Endothelial cell of umbilical vein (primary cell): ENCODE data around the gene IFITM2. TPM values are rescaled to one million over a fixed set of nuclear protein-coding genes. Genes with fewer than 3 reads are reported as not detected.

ENCODE experiments used
- BruUV-seq: library from RNA; stranded (reverse); fragments of 400-500 nt; replicated peaks from 2 replicates; lab custom pipeline; 2021; lab: Mats Ljungman, UMichigan
- CTCF ChIA-PET: fragments of 300-600, 350-600 bp; sonication (Branson Sonifier 250); formaldehyde crosslinking; loops from one replicate; lab custom pipeline; 2021; ENCODE audit warnings: antibody characterized with exemption, inconsistent platforms; lab: Charles Lee
- POLR2A ChIA-PET: fragments of 300-600, 350-600 bp; sonication (Branson Sonifier 250); formaldehyde crosslinking; loops from one replicate; lab custom pipeline; 2021; ENCODE audit warnings: antibody characterized with exemption, inconsistent platforms; lab: Charles Lee
- DNase-seq: peaks from one replicate; pipeline ENCODE4 v3.0.0-alpha.2; 2011; ENCODE audit warnings: low read depth, low spot score
- FAIRE-seq: peaks from 2 replicates; lab custom pipeline; 2011; peaks lifted over from hg19 to GRCh38; lab: Jason Lieb, UNC
- H2AFZ ChIP-seq: 2 replicates; pipeline ENCODE4 v1.6.0; 2012; ENCODE audit warnings: low read depth, low read length, control low read depth, inconsistent platforms
- H3K27ac ChIP-seq: 2 replicates; pipeline ENCODE4 v1.5.1; 2011; ENCODE audit warnings: low read depth, mild to moderate bottlenecking, control low read depth, low read length, moderate library complexity; ENCODE audit not compliant: insufficient read depth
- H3K27me3 ChIP-seq, 2 experiments: 2 replicates each; pipeline versions ENCODE4 v1.6.0 to v1.6.1; 2011; ENCODE audit warnings: low read length in 2 of 2, mixed read lengths in 1 of 2; ENCODE audit not compliant: control insufficient read depth in 2 of 2, insufficient read depth in 2 of 2
- H3K36me3 ChIP-seq, 2 experiments: 2 replicates in 1 of 2; 3 replicates in 1 of 2; pipeline ENCODE4 v1.5.1; 2011; ENCODE audit warnings: low read length in 2 of 2, mild to moderate bottlenecking in 1 of 2, moderate library complexity in 1 of 2; ENCODE audit not compliant: control insufficient read depth in 2 of 2, insufficient read depth in 2 of 2; ENCODE audit errors: extremely low read depth in 1 of 2
- H3K4me1 ChIP-seq: 3 replicates; pipeline ENCODE4 v1.5.1; 2011; ENCODE audit warnings: mild to moderate bottlenecking, low read length; ENCODE audit not compliant: control insufficient read depth, insufficient read depth; ENCODE audit errors: extremely low read depth
- H3K4me2 ChIP-seq: 2 replicates; pipeline ENCODE4 v1.6.1; 2011; ENCODE audit warnings: low read length, control low read depth, mixed read lengths; ENCODE audit not compliant: insufficient read depth
- H3K4me3 ChIP-seq, 3 experiments: fragments of 200-600 bp in 1 of 3; sonication (generic), shearing (Covaris generic) in 1 of 3; replicated peaks in 1 of 3; 2 replicates each; pipeline ENCODE4 v1.5.1; 2011 to 2016; ENCODE audit warnings: control low read depth in 3 of 3, low read length in 3 of 3, mild to moderate bottlenecking in 2 of 3, inconsistent platforms in 1 of 3, low read depth in 1 of 3, moderate library complexity in 1 of 3; ENCODE audit not compliant: insufficient read depth in 1 of 3
- H3K79me2 ChIP-seq: 2 replicates; pipeline ENCODE4 v1.6.0; 2012; ENCODE audit warnings: low read length, inconsistent platforms; ENCODE audit not compliant: control insufficient read depth, insufficient read depth
- H3K9ac ChIP-seq: replicated peaks from 2 replicates; pipeline ENCODE3; 2011; ENCODE audit warnings: low read length, control low read depth; ENCODE audit not compliant: insufficient read depth; ENCODE audit errors: extremely low read depth
- H3K9me1 ChIP-seq: replicated peaks from 3 replicates; pipeline ENCODE4 v1.6.0; 2011; ENCODE audit warnings: mild to moderate bottlenecking, low read length; ENCODE audit not compliant: control insufficient read depth, insufficient read depth; ENCODE audit errors: extremely low read depth
- H3K9me3 ChIP-seq: replicated peaks from 2 replicates; pipeline ENCODE4 v1.5.1; 2012; ENCODE audit warnings: low read length, inconsistent platforms; ENCODE audit not compliant: control insufficient read depth, insufficient read depth
- H4K20me1 ChIP-seq: replicated peaks from 2 replicates; pipeline ENCODE3; 2011; ENCODE audit warnings: mild to moderate bottlenecking, low read length; ENCODE audit not compliant: control insufficient read depth, insufficient read depth; ENCODE audit errors: extremely low read depth
- CTCF ChIP-seq, 2 donors: IDR thresholded peaks; 1 replicate in 1 of 2; 2 replicates in 1 of 2; pipeline ENCODE4 v1.5.1; 2011; ENCODE audit warnings: low read length in 2 of 2, mild to moderate bottlenecking in 2 of 2, moderate library complexity in 2 of 2, control low read depth in 1 of 2, inconsistent platforms in 1 of 2, low read depth in 1 of 2; ENCODE audit not compliant: insufficient read depth in 1 of 2; ENCODE audit errors: extremely low read depth in 1 of 2
- EZH2 ChIP-seq: IDR thresholded peaks from 2 replicates; pipeline ENCODE4 v1.6.1; 2012; ENCODE audit warnings: borderline replicate concordance, low read depth, mild to moderate bottlenecking, moderate library complexity, low read length, inconsistent platforms; ENCODE audit not compliant: severe bottlenecking
- FOS ChIP-seq: IDR thresholded peaks from 2 replicates; pipeline ENCODE4 v1.6.1; 2011; ENCODE audit warnings: mild to moderate bottlenecking, low read length, moderate library complexity, borderline replicate concordance; ENCODE audit not compliant: insufficient read depth
- GATA2 ChIP-seq: IDR thresholded peaks from 2 replicates; pipeline ENCODE4 v1.7.0; 2011; ENCODE audit warnings: low read depth, mild to moderate bottlenecking, moderate library complexity, mixed read lengths, low read length; ENCODE audit not compliant: insufficient read length, insufficient read depth
- JUN ChIP-seq: IDR thresholded peaks from 2 replicates; pipeline ENCODE4 v1.6.1; 2011; ENCODE audit warnings: borderline replicate concordance, low read depth; ENCODE audit not compliant: insufficient read length, insufficient read depth
- MAX ChIP-seq: IDR thresholded peaks from 2 replicates; pipeline ENCODE4 v1.6.1; 2011; ENCODE audit not compliant: insufficient read depth, insufficient read length
- MYC ChIP-seq: IDR thresholded peaks from one replicate; pipeline ENCODE4 v1.6.1; 2011; ENCODE audit warnings: mild to moderate bottlenecking, low read depth, low read length
- POLR2A ChIP-seq: IDR thresholded peaks from 2 replicates; pipeline ENCODE4 v1.6.1; 2012; ENCODE audit warnings: low read depth, mild to moderate bottlenecking, control low read depth, low read length
- POLR2AphosphoS5 ChIP-seq: IDR thresholded peaks from 2 replicates; pipeline ENCODE4 v1.6.1; 2012; ENCODE audit warnings: low read depth, mild to moderate bottlenecking, control low read depth, low read length, moderate library complexity; ENCODE audit not compliant: insufficient read depth
- dilution Hi-C: fragments of 300-500 bp; cut with MboI; formaldehyde crosslinking; loops from one replicate; pipeline ENCODE4 v1.15.0; 2019; ENCODE audit warnings: low sequenced_read_pairs; ENCODE audit not compliant: extremely low pct_ligation_motif_present
- intact Hi-C: fragments of 100-400 bp; cut with micrococcal nuclease; formaldehyde crosslinking; loops from one replicate; pipeline ENCODE4 v1.10.0; 2022
- polyA plus RNA-seq, 4 experiments: library from polyadenylated mRNA; depleted of rRNA in 3 of 4; stranded (reverse) in 3 of 4; unstranded in 1 of 4; fragments of >200 nt; gene quantifications; 2 replicates each; pipeline versions ENCODE4 v1.2.1 to v1.2.3, GENCODE V29; 2011 to 2012; ENCODE audit warnings: missing spikeins in 1 of 4
- total RNA-seq: library from RNA; stranded (reverse); gene quantifications from 2 replicates; pipeline ENCODE4 v1.2.3, GENCODE V29; 2021

IFITM2 gene
- total and polyA plus RNA-seq, 2 donors (not counting 3 experiments of a cell fraction or from before 2014, with no cell fraction given): 219 to 1,135 TPM

- no peaks in the 10 kb centered on the region for H3K4me1 ChIP-seq
- H3K36me3 ChIP-seq: no peaks in the 10 kb centered on the region
- FAIRE-seq: no peak
- DNase-seq: no peak
- ChIA-PET POLR2A (no interaction called here), CTCF (interaction anchor here (1.0 to 1.6 kb wide), 2 partner anchors 19 to 21 kb away, joined by 3 to 6 read pairs; no protein-coding TSS in a partner anchor)
- H3K4me3 ChIP-seq: no peak overlapping the region
- H3K27me3 ChIP-seq: peaks cover 4 to 7% of the 10 kb centered on the region in 2 experiments
- H3K9me1 ChIP-seq: no peaks in the 10 kb centered on the region
- BruUV-seq: no TSS peak
- TF ChIP-seq CTCF (IDR thresholded peaks at IDR 0.05; ENCODE audit: extremely low read depth in 1 of 2, insufficient read depth in 1 of 2, low read depth in 1 of 2, low read length in 2 of 2): no peak
- TF ChIP-seq JUN: no peak
- no peak for TF ChIP-seq POLR2A
- no peak for TF ChIP-seq FOS
- TF ChIP-seq MYC: no peak
- TF ChIP-seq POLR2AphosphoS5: no peak
- TF ChIP-seq EZH2: no peak
- no peak for TF ChIP-seq GATA2
- no peak for TF ChIP-seq MAX
- dilution Hi-C loops: no loop called here
- intact Hi-C loops: no loop called here
- H3K79me2 ChIP-seq: no peaks in the 10 kb centered on the region
- no peak overlapping the region for H2AFZ ChIP-seq
- H3K27ac ChIP-seq: no peak overlapping the region
- no peaks in the 10 kb centered on the region for H3K9me3 ChIP-seq
- no peak overlapping the region for H3K9ac ChIP-seq
- H4K20me1 ChIP-seq: no peaks in the 10 kb centered on the region
- no peak overlapping the region for H3K4me2 ChIP-seq
These were observed 38.3 kb upstream of the IFITM2 start for GRCh38 chr11:269146-269890.
